Osteoblast (primary cell): ENCODE results near the gene CLDN5. TPM values are rescaled to one million over a fixed set of nuclear protein-coding genes. Genes with fewer than 3 reads are reported as not detected.

Experiments
- DNase-seq: peaks from one replicate; pipeline ENCODE4 v3.0.0; 2011; ENCODE audit warnings: low spot score, mixed read lengths; ENCODE audit not compliant: insufficient read length; ENCODE audit errors: missing footprints
- H2AFZ ChIP-seq: 2 replicates; pipeline ENCODE4 v1.6.0; 2011; ENCODE audit warnings: mild to moderate bottlenecking, low read length
- H3K27ac ChIP-seq: 2 replicates; pipeline ENCODE4 v1.5.1; 2011; ENCODE audit warnings: mild to moderate bottlenecking, low read depth, low read length, moderate library complexity
- H3K27me3 ChIP-seq: 2 replicates; pipeline ENCODE4 v1.6.0; 2012; ENCODE audit warnings: mild to moderate bottlenecking, control low read depth, inconsistent platforms, low read length, moderate library complexity; ENCODE audit not compliant: insufficient read depth
- H3K36me3 ChIP-seq: 2 replicates; pipeline ENCODE4 v1.5.1; 2011; ENCODE audit warnings: mild to moderate bottlenecking, low read length, control low read depth, moderate library complexity; ENCODE audit not compliant: insufficient read depth
- H3K4me1 ChIP-seq: 2 replicates; pipeline ENCODE4 v1.5.1; 2011; ENCODE audit warnings: mild to moderate bottlenecking, low read length, control low read depth, moderate library complexity; ENCODE audit not compliant: insufficient read depth
- H3K4me2 ChIP-seq: 2 replicates; pipeline ENCODE4 v1.6.0; 2011; ENCODE audit warnings: mild to moderate bottlenecking, low read length; ENCODE audit not compliant: insufficient read depth
- H3K4me3 ChIP-seq: fragments of 200-600 bp; sonication (generic); 3 replicates; pipeline ENCODE4 v1.5.1; 2012; ENCODE audit warnings: mild to moderate bottlenecking, low read length, inconsistent platforms; ENCODE audit not compliant: insufficient read depth
- H3K79me2 ChIP-seq: 2 replicates; pipeline ENCODE4 v1.6.0; 2012; ENCODE audit warnings: mild to moderate bottlenecking, low read length, control low read depth, inconsistent platforms; ENCODE audit not compliant: insufficient read depth
- H3K9me3 ChIP-seq: 2 replicates; pipeline ENCODE4 v1.5.1; 2011; ENCODE audit warnings: low read depth, low read length, control low read depth
- H4K20me1 ChIP-seq: 2 replicates; pipeline ENCODE4 v1.6.0; 2012; ENCODE audit warnings: mild to moderate bottlenecking, low read length, control low read depth; ENCODE audit not compliant: insufficient read depth
- CTCF ChIP-seq: IDR thresholded peaks from 2 replicates; pipeline ENCODE4 v1.5.1; 2011; ENCODE audit warnings: mild to moderate bottlenecking, low read depth, low read length, moderate library complexity; ENCODE audit errors: extremely low read depth
- total RNA-seq: library from RNA; depleted of rRNA; stranded (reverse); fragments of >200 nt; gene quantifications from 2 replicates; pipeline ENCODE4 v1.2.3, GENCODE V29; 2012

CLDN5 gene
- total RNA-seq, 1 donor, result not detected

GRCh38 chr22:19540394-19540793 lies 16.2 kb upstream of the CLDN5 start:
- no peaks in the 10 kb centered on the region for H3K4me1 ChIP-seq
- peaks cover 5% of the 10 kb centered on the region for H3K27me3 ChIP-seq
- no peak for TF ChIP-seq CTCF

GRCh38 chr22:19537941-19538488 lies 13.8 kb upstream of the CLDN5 start:
- Histone ChIP-seq H3K4me3 (no peak overlapping the region), H4K20me1 (no peaks in the 10 kb centered on the region), H3K27me3 (peaks cover 3% of the 10 kb centered on the region), H3K79me2 (no peaks in the 10 kb centered on the region), H3K4me1 (no peaks in the 10 kb centered on the region), H3K9me3 (no peaks in the 10 kb centered on the region), H3K4me2 (no peak overlapping the region), H3K36me3 (no peaks in the 10 kb centered on the region), H2AFZ (no peak overlapping the region), H3K27ac (no peak overlapping the region)
- DNase-seq, result no peak
- no peak for TF ChIP-seq CTCF

More at GRCh38 chr22:19540394-19540793, 16.2 kb upstream of the CLDN5 start:
- Histone ChIP-seq H3K9me3 (no peaks in the 10 kb centered on the region), H2AFZ (no peak overlapping the region), H3K4me3 (no peak overlapping the region), H3K36me3 (no peaks in the 10 kb centered on the region), H3K79me2 (no peaks in the 10 kb centered on the region), H3K4me2 (no peak overlapping the region), H3K27ac (no peak overlapping the region), H4K20me1 (no peaks in the 10 kb centered on the region)
- DNase-seq, result no peak

- no peak for TF ChIP-seq CTCF
- no peaks in the 10 kb centered on the region for H3K79me2 ChIP-seq
- no peaks in the 10 kb centered on the region for H3K36me3 ChIP-seq
- H3K4me2 ChIP-seq, result no peak overlapping the region
- no peaks in the 10 kb centered on the region for H3K4me1 ChIP-seq
- no peak for DNase-seq
- H3K4me3 ChIP-seq, result no peak overlapping the region
- H3K9me3 ChIP-seq, result no peaks in the 10 kb centered on the region
- H2AFZ ChIP-seq, result no peak overlapping the region
- peaks cover 3% of the 10 kb centered on the region for H3K27me3 ChIP-seq
- H4K20me1 ChIP-seq, result no peaks in the 10 kb centered on the region
- no peak overlapping the region for H3K27ac ChIP-seq
Observed at GRCh38 chr22:19536564-19536963, 12.4 kb upstream of the CLDN5 start.

- no peak overlapping the region for H3K27ac ChIP-seq
- no peak overlapping the region for H2AFZ ChIP-seq
- H3K27me3 ChIP-seq, result no peaks in the 10 kb centered on the region
- DNase-seq, result no peak
- TF ChIP-seq CTCF, result no peak
- H4K20me1 ChIP-seq, result no peaks in the 10 kb centered on the region
- no peak overlapping the region for H3K4me3 ChIP-seq
- H3K36me3 ChIP-seq, result no peaks in the 10 kb centered on the region
- no peaks in the 10 kb centered on the region for H3K79me2 ChIP-seq
- H3K4me2 ChIP-seq, result no peak overlapping the region
- no peaks in the 10 kb centered on the region for H3K4me1 ChIP-seq
- no peaks in the 10 kb centered on the region for H3K9me3 ChIP-seq
Observed at GRCh38 chr22:19535001-19535400, 10.8 kb upstream of the CLDN5 start.
